Measurements from ENCODE around the gene SLAIN1. TPM values are rescaled to one million over a fixed set of nuclear protein-coding genes. Genes with fewer than 3 reads are reported as not detected.

SLAIN1 gene
- total RNA-seq, 1 donor from 2014 or later = 34.2 TPM

GRCh38 chr13:77703408-77703807 is 5.9 kb downstream of the SLAIN1 start:
- intact Hi-C loops (cut with micrococcal nuclease) = no loop called here

DNA sequence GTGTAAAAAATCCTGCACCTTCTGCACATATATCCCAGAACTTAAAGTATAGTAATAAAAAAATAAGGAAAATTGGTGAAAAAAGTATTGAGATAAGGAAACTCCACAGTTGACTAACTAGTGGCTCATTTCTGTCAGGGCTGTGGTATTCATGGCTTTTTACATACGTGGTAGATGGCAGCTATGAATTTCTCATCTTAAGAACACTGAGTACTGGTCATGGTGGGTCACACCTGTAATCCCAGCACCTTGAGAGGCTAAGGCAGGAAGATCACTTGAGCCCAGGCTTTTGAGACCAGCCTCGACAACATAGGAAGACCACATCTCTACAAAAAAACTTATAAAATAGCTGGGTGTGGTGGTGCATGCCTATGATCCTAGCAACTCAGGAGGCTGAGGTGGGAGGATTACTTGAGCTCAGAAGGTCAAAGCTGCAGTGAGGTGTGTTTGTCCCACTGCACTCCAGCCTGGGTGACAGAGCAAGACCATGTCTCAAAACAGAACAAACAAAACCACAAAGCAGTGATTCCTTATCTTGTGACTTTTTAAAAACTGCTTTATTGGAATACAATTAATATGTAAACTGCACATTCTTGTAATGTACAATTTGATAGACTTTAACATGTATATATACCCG is 16.8 kb downstream of the SLAIN1 start:
- intact Hi-C loops (cut with micrococcal nuclease) = no loop called here

DNA sequence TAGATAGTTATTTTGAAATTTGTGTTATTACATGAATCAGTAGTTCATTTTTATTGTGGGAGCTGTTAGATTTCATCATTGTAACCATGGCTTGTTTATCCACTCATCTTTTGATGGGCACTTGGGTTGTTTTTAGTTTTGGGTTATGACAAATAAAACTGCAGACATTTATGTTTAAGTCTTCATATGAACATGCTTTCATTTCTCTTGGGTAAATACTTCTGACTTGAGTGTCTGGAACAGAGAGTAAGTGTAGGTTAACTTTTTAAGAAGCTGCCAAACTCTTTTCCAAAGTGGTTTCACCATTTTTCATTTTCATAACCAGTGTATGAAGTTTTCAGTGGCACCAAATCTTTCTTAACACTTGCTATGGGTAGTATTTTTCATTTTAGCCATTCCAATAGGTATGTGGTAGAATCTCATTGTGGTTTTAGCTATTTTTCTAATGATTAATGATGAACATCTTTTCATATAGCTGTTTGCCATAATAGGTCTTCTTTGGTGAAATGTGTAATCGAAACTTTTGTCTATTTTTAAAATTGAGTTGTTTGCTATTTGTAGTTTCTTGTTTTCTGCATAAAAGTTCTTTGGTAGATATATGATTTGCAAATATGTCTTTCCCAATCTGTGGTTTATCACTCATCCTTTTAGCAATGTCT is 17.9 kb downstream of the SLAIN1 start:
- intact Hi-C loops (cut with micrococcal nuclease) = no loop called here

- intact Hi-C loops (cut with micrococcal nuclease) = no loop called here
These were observed 19.2 kb downstream of the SLAIN1 start for GRCh38 chr13:77716692-77717091.

DNA sequence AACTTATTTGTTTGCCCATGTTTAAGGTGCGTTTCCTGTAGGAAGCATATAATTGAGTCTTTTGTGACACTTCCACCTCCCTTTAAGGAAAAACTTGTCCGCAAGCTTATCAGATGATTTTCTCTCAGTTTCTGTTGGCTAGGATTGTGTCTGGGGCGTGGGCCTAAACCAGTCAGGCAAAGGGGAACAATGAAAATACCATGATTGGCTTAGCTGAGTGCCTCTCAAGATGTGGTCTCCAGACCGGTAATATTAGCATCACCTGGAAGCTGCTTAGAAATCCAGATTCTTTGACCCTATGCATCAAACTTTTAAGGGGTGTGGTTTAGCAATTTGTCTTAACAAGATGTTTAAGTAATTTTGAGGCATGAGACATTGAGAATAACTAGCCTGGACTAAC is 20.0 kb downstream of the SLAIN1 start:
- intact Hi-C loops (cut with micrococcal nuclease) = no loop called here

- intact Hi-C loops (cut with micrococcal nuclease) = no loop called here
These were observed 21.6 kb downstream of the SLAIN1 start for GRCh38 chr13:77719128-77719527.

GRCh38 chr13:77720988-77721387 is 23.5 kb downstream of the SLAIN1 start:
- intact Hi-C loops (cut with micrococcal nuclease) = no loop called here

- intact Hi-C loops (cut with micrococcal nuclease) = no loop called here
These were observed 26.6 kb downstream of the SLAIN1 start for GRCh38 chr13:77724092-77724491.

- intact Hi-C loops (cut with micrococcal nuclease) = no loop called here
These were observed 27.6 kb downstream of the SLAIN1 start for GRCh38 chr13:77725071-77725470.

DNA sequence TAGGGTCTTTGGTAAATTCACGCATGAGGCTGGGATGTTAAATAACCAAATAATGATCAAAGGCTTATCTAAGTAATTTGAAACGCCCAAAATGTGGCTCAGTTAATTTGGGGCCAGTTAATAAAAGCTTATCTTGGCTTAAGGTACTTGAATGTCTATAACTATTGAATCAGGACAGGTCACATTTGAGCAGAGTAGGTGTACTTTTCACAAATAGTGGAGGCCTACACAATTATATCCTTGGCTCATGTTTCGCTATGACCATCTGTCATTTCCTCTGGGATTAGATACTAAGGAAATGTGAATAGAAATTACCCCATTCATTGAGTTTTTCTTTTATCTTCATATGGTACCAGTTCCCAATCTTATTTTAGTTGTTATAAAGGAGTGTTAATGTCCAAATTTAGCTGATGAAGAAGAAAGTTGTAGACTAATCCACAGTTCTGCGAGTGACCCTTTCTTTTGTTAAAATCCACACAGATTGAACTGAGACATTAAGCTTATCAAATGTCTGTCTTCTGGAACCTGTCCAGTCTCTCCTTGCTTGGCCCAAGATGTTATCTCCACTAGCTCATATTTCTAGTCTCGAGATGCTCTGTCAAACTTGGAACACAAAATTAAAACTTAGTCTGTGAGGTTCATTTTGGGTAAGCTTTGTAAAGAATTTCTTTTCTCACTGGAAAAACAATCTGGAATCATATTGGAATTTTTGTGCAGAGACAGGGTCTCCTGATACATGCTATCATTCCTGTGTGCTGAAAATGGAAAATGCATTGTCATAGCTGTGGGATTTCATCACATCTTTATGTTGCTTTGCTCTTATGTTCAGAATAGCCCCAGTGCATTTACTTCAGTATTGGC is 31.0 kb downstream of the SLAIN1 start:
- intact Hi-C loops (cut with micrococcal nuclease) = no loop called here

- intact Hi-C loops (cut with micrococcal nuclease) = loop anchor here (1.0 kb wide), 2 partner anchors 30 to 400 kb away; no protein-coding TSS in a partner anchor
These were observed 32.2 kb downstream of the SLAIN1 start for GRCh38 chr13:77729502-77730221.

- intact Hi-C loops (cut with micrococcal nuclease) = loop anchor here (1.0 kb wide), 2 partner anchors 31 to 401 kb away; no protein-coding TSS in a partner anchor
These were observed 33.1 kb downstream of the SLAIN1 start for GRCh38 chr13:77730572-77730971.

DNA sequence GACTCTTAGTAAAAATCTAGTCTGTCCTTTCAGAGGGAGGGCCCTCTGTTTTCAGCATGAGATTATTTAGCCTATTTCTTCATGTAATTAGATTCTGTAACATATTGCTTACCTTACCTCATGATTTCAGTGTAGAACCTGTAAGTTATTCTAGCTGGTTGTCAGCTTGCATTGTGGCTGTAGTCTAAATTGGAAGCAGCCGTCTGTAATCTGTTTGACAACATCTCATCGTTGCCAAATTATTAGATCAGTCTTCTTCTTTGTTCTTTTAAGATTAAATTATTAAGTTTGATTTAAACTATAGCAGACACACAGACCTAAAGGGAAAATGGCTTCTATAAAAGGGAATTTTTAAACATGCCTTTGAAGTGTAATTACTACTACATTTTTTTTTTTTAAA is 34.8 kb downstream of the SLAIN1 start:
- intact Hi-C loops (cut with micrococcal nuclease) = no loop called here

DNA sequence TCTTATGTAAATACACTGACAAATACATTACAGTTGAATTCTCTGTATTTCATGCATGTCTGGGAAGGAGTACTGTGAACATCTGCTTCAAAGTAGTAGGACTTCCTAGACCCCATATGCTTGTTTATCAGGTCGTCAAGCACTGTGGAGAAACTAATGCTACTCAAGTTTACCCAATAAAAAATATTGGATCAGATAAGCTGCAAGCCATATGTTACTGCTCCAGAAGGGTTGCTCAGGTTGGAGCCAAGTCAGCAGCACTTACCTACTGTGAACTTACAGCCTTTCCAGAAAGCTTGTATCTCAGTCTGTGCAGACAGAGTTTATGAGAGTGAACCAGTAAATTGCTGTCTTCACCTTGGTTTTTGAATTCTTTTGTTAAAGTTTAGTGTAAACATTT is 36.2 kb downstream of the SLAIN1 start:
- intact Hi-C loops (cut with micrococcal nuclease) = no loop called here

GRCh38 chr13:77737583-77738200 is 40.2 kb downstream of the SLAIN1 start:
- intact Hi-C loops (cut with micrococcal nuclease) = no loop called here

GRCh38 chr13:77740097-77740735 is 42.7 kb downstream of the SLAIN1 start:
- intact Hi-C loops (cut with micrococcal nuclease) = no loop called here

DNA sequence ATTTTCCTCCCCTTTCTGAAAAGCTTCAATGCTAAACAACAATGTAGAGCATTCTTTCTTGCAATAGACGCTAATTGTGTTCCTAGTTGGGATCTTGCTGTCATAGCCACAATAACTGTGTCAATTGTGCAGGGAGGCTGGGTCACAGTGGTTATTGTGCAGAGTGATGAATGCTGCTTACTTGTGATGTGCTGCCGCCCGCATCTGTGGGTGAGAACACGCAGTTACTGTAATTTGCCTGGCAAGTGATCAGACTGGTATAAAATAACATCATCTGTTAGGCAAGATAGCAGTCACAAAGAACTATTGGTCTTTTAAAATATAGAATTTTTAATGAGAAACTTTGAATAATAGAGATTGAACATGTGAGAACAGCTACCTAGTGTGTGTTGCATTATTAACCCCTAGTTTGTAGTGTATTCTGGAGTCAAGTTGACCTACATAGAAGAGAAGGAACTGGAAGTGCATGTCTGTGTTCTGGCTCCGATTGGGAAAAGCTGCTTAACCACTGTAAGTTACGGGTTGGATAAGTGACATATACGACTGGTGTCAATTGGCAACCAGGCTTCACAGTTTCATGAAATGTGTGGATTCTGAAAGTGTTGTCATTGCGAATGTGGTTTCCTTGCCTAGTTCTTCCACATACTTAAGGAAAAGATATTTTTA is 43.6 kb downstream of the SLAIN1 start:
- intact Hi-C loops (cut with micrococcal nuclease) = no loop called here

- intact Hi-C loops (cut with micrococcal nuclease) = no loop called here
These were observed 44.1 kb downstream of the SLAIN1 start for GRCh38 chr13:77741597-77741972.

GRCh38 chr13:77742801-77743200 is 45.3 kb downstream of the SLAIN1 start:
- intact Hi-C loops (cut with micrococcal nuclease) = no loop called here

- intact Hi-C loops (cut with micrococcal nuclease) = no loop called here
These were observed 48.3 kb downstream of the SLAIN1 start for GRCh38 chr13:77745784-77746183.
